Mucosa of stomach (tissue), 1 donor: ENCODE data around the gene RUSC1.

Experiments
- H3K27me3 ChIP-seq: one replicate; pipeline ENCODE4 v1.7.0; 2013; ENCODE audit warnings: mild to moderate bottlenecking, low read length; ENCODE audit not compliant: control insufficient read depth, insufficient read depth
- H3K36me3 ChIP-seq: one replicate; pipeline ENCODE4 v1.7.0; 2013; ENCODE audit warnings: low read length; ENCODE audit not compliant: control insufficient read depth, insufficient read depth
- H3K4me1 ChIP-seq: one replicate; pipeline ENCODE4 v1.7.0; 2013; ENCODE audit warnings: mild to moderate bottlenecking, low read length; ENCODE audit not compliant: control insufficient read depth, insufficient read depth
- H3K4me3 ChIP-seq: one replicate; pipeline ENCODE4 v1.7.0; 2013; ENCODE audit warnings: low read length
- H3K9ac ChIP-seq: one replicate; pipeline ENCODE4 v1.7.0; 2013; ENCODE audit warnings: mild to moderate bottlenecking, low read length, moderate library complexity
- H3K9me3 ChIP-seq: one replicate; pipeline ENCODE4 v1.7.0; 2013; ENCODE audit warnings: mild to moderate bottlenecking, low read length, moderate library complexity; ENCODE audit not compliant: control insufficient read depth
- donor health status: Pancreatic carcinoma.

The RUSC1 gene

DNA sequence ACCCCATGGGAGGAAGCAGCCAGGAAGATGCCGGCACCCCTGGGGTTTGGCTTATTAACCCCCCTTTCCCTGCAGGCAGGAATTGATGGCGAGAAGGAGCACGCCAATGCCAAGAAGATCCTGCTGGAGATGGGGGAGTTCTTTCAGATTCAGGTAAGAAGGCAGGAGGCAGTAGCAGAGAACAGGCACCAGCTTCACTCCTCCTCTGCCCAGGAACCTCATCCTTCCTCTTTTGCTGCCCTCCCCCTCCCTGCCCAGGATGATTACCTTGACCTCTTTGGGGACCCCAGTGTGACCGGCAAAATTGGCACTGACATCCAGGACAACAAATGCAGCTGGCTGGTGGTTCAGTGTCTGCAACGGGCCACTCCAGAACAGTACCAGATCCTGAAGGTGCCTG is 1.2 kb upstream of the RUSC1 start:
- Histone ChIP-seq H3K36me3 (peaks cover 6% of the 10 kb centered on the region), H3K4me1 (peaks cover 21% of the 10 kb centered on the region), H3K9me3 (no peaks in the 10 kb centered on the region), H3K9ac (no peak overlapping the region), H3K4me3 (no peak overlapping the region), H3K27me3 (no peaks in the 10 kb centered on the region)

DNA sequence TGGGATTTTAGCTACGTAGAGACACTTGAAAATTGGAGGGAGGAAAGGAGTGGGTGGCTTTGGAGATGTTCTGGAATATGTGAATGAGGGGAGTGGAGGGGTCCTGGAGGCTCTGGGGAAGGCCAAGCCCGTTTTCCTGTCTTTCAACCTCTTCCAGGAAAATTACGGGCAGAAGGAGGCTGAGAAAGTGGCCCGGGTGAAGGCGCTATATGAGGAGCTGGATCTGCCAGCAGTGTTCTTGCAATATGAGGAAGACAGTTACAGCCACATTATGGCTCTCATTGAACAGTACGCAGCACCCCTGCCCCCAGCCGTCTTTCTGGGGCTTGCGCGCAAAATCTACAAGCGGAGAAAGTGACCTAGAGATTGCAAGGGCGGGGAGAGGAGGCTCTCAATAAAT is 442 bp upstream of the RUSC1 start:
- no peaks in the 10 kb centered on the region for H3K27me3 ChIP-seq
- H3K9ac ChIP-seq = peak overlapping the region; percentile 53
- no peak overlapping the region for H3K4me3 ChIP-seq
- peaks cover 6% of the 10 kb centered on the region for H3K36me3 ChIP-seq
- no peaks in the 10 kb centered on the region for H3K9me3 ChIP-seq
- H3K4me1 ChIP-seq = peaks cover 21% of the 10 kb centered on the region

DNA sequence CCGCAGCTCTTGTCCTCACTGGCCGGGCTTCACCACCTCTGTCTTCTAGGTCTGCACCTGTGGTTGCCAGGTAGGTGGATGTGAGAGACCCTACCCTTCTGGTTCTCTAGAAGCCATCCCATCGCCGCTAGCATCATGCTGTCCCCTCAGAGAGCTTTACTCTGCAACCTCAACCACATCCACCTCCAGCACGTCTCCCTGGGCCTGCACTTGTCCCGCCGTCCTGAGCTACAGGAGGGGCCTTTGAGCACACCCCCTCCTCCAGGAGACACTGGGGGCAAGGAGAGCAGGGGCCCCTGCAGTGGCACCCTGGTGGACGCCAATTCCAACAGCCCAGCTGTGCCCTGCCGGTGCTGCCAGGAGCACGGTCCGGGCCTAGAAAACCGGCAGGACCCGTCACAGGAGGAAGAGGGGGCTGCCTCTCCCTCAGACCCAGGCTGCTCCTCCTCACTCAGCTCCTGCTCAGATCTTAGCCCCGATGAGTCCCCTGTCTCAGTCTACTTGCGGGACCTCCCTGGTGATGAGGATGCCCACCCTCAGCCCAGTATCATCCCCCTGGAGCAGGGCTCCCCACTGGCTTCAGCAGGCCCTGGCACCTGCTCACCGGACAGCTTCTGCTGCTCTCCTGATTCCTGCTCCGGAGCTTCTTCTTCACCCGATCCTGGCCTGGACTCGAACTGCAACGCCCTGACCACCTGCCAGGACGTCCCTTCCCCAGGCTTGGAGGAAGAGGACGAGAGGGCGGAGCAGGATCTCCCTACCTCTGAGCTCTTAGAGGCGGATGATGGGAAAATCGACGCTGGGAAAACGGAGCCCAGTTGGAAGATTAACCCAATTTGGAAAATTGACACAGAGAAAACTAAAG is 1.2 kb downstream of the RUSC1 start:
- Histone ChIP-seq H3K36me3 (peaks cover 6% of the 10 kb centered on the region), H3K27me3 (no peaks in the 10 kb centered on the region), H3K4me1 (peaks cover 29% of the 10 kb centered on the region), H3K9me3 (no peaks in the 10 kb centered on the region), H3K9ac (no peak overlapping the region), H3K4me3 (no peak overlapping the region)

DNA sequence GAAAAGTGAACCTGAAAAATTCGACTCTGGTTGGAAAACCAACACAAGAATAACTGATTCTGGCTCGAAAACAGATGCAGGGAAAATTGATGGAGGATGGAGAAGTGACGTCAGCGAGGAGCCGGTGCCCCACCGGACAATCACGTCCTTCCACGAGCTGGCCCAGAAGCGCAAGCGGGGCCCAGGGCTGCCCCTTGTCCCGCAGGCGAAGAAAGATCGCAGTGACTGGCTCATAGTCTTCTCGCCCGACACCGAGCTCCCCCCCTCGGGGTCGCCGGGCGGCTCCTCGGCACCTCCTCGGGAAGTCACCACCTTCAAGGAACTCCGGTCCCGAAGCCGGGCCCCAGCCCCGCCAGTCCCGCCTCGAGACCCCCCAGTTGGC is 1.9 kb downstream of the RUSC1 start:
- Histone ChIP-seq H3K36me3 (peaks cover 11% of the 10 kb centered on the region), H3K9ac (no peak overlapping the region), H3K4me1 (peaks cover 29% of the 10 kb centered on the region), H3K9me3 (no peaks in the 10 kb centered on the region), H3K4me3 (no peak overlapping the region), H3K27me3 (no peaks in the 10 kb centered on the region)

DNA sequence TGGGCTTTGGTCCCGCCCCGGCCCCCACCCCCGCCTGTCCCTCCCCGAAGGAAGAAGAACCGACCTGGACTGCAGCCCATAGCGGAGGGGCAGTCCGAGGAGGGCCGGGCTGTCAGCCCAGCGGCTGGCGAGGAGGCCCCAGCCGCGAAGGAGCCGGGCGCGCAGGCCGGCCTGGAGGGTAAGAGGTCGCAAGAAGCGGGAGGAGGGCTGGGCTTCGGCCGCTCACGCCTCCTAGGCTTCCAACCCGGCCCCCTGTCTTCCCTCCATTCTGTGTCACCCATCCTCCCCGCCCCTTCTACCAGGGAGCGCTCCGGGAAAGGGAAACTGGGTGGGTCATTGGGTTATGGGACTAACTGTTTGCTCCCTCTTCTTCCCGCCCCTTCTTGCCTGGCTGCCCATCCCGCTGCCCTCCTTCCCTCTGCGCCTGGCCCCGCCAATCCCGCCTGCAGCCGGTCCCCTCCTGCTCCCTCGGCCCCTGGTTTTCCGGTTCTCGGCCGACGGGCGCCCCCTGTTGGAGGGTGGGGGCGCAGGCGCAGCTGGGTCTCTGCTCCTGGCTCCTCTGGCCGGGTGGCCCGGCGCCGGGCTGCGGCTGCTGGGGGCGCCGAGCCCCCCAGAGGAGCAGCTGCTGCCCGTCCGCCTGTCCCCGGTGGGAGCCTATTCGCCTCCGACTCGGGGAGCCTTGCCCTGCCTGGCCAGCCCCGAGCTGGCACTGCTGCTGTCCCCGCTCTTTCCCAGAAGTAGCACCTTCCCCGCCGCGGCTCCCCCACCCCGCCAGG is 2.4 kb downstream of the RUSC1 start:
- Histone ChIP-seq H3K4me3 (peak overlapping the region; percentile 86), H3K27me3 (no peaks in the 10 kb centered on the region), H3K9me3 (no peaks in the 10 kb centered on the region), H3K36me3 (peaks cover 10% of the 10 kb centered on the region), H3K4me1 (peaks cover 29% of the 10 kb centered on the region), H3K9ac (peak overlapping the region; percentile 82)

DNA sequence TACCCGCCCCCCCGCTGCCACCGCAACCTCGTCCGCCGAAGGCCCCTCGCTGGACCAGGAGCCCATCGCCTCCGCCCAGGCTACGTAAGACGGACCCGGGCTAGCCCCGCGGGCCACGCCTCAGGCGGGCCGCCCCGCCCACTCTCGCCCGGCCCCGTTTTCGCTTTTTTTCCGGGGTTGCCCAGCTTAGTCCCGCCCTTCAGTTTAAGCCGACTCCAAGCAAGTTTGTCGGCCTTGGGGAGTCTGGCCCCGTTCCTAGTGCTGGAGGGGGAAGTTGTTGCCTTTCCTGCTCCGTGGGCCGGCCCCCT is 3.0 kb downstream of the RUSC1 start:
- peak overlapping the region; percentile 82 for H3K9ac ChIP-seq
- no peaks in the 10 kb centered on the region for H3K27me3 ChIP-seq
- peaks cover 7% of the 10 kb centered on the region for H3K36me3 ChIP-seq
- peak overlapping the region; percentile 86 for H3K4me3 ChIP-seq
- H3K4me1 ChIP-seq = peaks cover 29% of the 10 kb centered on the region
- no peaks in the 10 kb centered on the region for H3K9me3 ChIP-seq

DNA sequence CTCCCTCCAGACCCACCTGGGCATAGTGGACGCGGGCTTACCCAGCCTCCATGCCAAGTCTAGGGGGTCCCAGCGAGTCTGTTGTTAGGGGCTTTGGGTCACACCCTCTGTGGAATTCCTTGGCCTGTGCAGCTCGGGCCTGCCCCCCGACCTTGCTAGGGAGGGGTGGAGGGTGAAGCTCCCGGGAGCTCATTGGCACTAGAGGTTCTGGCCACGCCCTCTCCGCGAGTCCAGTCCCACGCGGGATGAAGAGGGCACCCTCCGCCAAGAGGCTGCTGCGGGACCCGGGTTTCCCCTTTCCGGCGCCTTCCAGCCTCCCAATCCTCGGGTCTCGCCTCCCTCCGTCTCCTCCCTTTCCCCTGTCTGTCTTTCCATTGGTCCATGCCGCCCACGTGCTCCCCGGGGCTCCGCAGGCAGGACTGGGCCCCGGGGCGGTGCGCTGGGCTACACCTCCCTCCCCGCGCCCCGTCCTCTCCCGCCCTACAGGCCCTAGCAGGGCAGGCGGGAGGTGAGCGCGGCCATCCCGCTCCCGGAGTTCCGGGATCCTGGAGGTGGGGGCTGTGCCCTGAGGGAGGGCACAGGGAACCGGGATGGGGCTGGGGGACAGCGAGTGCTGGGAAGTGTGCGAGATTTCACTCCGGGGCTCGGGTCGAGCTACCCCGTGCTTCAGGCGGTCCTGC is 3.5 kb downstream of the RUSC1 start:
- Histone ChIP-seq H3K9ac (peak overlapping the region; percentile 82), H3K4me3 (peak overlapping the region; percentile 86), H3K36me3 (peaks cover 7% of the 10 kb centered on the region), H3K9me3 (no peaks in the 10 kb centered on the region), H3K4me1 (peaks cover 29% of the 10 kb centered on the region), H3K27me3 (no peaks in the 10 kb centered on the region)

DNA sequence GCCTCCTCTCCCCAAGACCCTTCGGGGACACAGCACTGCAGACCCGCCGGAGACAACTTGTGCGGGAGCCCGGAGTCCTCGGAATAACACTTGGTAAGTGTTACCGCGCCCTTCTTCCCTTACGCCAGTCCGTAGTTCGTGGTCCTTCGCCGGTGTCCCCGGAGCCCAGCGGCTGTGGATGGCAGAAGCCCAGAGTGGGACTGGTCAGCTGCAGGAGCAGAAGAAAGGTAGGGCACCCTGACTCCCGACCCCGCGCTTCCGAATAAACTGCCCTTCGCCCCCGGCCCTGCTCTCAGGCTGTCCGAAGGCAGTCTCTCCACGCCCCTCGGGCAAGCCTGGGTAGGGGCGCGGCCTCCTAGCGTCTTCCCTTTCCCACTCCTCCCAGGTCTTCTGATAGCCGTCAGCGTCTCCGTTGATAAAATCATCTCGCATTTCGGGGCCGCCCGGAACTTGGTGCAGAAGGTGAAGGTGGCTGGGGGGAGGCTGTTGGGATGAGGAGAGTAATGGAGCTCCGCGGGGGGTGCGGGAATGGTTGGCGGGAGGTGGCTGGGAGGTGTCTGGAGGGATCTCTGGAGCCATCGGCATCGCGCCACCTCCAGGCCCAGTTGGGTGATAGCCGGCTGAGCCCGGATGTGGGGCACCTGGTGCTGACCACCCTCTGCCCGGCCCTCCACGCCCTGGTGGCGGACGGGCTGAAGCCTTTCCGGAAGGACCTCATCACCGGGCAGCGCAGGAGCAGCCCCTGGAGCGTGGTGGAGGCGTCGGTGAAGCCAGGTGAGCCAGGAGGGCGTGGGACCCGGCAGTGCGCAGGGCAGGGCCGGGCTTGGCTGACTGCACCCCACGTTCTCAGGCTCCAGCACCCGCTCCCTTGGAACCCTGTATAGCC is 4.3 kb downstream of the RUSC1 start:
- no peaks in the 10 kb centered on the region for H3K27me3 ChIP-seq
- H3K9ac ChIP-seq = peak overlapping the region; percentile 82
- H3K9me3 ChIP-seq = no peaks in the 10 kb centered on the region
- peak overlapping the region; percentile 86 for H3K4me3 ChIP-seq
- H3K36me3 ChIP-seq = peaks cover 7% of the 10 kb centered on the region
- peaks cover 29% of the 10 kb centered on the region for H3K4me1 ChIP-seq

DNA sequence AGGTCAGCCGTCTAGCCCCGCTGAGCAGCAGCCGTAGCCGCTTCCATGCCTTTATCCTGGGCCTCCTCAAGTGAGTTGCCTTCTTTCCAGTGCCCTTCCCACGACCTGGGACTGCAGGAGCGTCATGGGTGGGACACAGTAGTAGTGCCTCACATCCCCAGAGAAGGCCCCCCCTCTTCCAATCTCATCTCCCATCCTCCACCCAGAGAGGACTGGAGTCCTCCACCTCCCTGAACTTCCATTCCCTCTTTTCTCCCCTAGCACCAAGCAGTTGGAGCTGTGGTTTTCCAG is 4.9 kb downstream of the RUSC1 start:
- Histone ChIP-seq H3K4me1 (peaks cover 25% of the 10 kb centered on the region), H3K27me3 (no peaks in the 10 kb centered on the region), H3K9ac (peak overlapping the region; percentile 82), H3K4me3 (no peak overlapping the region), H3K9me3 (no peaks in the 10 kb centered on the region), H3K36me3 (peaks cover 7% of the 10 kb centered on the region)

DNA sequence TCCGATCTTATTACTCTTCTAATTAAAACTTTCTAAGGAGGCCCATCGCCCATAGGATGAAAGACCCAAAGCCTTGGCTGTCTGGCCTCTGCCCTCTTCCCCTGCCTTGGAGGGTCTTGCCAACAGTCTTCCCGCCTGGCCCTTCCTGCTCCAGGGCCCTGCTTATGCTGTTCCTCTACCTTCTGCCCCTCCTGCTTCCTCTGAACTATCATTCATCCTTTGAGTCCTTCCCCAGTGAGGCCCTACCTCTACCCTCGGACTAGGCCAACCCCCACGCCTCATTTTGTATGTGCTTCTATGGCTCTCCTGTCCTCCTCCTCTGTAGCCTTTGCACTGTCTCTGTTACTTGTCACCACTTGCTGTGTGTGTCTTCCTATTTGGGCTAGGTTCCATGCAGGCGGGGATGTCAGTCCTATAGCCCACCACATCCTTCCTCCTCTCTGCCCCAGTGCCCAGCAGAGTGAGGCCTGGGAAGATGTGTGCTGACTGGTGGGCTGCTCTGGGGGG is 5.4 kb downstream of the RUSC1 start:
- H3K4me3 ChIP-seq = no peak overlapping the region
- H3K36me3 ChIP-seq = peaks cover 11% of the 10 kb centered on the region
- H3K27me3 ChIP-seq = no peaks in the 10 kb centered on the region
- H3K4me1 ChIP-seq = peaks cover 20% of the 10 kb centered on the region
- no peak overlapping the region for H3K9ac ChIP-seq
- no peaks in the 10 kb centered on the region for H3K9me3 ChIP-seq

DNA sequence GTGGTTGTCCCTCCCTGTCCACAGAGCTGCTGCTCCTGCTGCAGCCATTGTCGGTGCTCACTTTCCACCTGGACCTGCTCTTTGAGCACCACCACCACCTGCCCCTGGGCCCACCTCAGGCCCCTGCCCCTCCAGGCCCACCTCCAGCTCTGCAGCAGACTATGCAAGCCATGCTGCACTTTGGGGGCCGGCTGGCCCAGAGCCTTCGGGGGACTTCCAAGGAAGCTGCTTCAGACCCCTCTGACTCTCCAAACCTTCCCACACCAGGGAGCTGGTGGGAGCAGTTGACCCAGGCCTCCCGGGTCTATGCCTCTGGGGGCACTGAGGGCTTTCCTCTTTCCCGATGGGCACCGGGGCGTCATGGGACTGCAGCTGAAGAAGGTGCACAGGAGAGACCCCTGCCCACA is 5.9 kb downstream of the RUSC1 start:
- Histone ChIP-seq H3K4me3 (no peak overlapping the region), H3K4me1 (peaks cover 14% of the 10 kb centered on the region), H3K9me3 (no peaks in the 10 kb centered on the region), H3K9ac (no peak overlapping the region), H3K36me3 (peaks cover 13% of the 10 kb centered on the region), H3K27me3 (no peaks in the 10 kb centered on the region)
